HG02840 (cell line): ENCODE data around the gene CTSH.
"Not testable (repeated sequence)": the region's sequence is repeated elsewhere in the genome, so short reads cannot be mapped to it uniquely, and the experiment has no call there.

Experiments
- ATAC-seq: cut with Tn5 transposase; IDR thresholded peaks from one replicate; pipeline ENCODE4 v1.9.1; 2021; ENCODE audit warnings: mild to moderate bottlenecking, moderate library complexity, moderate number of reproducible peaks; ENCODE audit not compliant: unreplicated experiment, low FRiP score

Gene CTSH

DNA sequence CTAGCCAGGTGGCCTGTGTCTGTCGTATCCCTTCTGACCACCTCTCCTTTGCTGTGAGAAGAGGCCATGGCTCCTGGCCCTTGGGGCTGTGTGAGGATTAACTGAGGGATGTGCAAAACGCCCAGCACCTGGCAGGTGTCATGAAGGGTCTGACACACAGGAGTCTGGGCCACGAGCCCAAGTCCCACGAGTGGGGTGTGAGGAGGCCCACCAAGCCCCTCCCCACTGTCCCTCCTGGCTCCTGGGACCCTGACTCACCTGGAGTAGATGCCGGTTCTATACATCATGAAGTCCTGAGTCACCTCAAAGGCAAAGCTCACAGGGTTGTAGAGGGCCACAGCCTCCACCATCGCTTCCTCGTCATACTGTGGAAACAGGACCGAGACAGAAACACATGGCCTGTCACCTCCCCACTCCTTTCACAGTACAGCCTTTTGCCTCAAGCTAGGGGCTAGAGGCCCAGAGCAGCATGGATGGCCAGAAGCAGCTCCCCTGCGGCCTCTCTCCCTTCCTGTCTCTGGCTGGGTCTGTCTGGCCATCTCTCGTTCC is 19.7 kb downstream of the CTSH start:
- no peak for ATAC-seq

DNA sequence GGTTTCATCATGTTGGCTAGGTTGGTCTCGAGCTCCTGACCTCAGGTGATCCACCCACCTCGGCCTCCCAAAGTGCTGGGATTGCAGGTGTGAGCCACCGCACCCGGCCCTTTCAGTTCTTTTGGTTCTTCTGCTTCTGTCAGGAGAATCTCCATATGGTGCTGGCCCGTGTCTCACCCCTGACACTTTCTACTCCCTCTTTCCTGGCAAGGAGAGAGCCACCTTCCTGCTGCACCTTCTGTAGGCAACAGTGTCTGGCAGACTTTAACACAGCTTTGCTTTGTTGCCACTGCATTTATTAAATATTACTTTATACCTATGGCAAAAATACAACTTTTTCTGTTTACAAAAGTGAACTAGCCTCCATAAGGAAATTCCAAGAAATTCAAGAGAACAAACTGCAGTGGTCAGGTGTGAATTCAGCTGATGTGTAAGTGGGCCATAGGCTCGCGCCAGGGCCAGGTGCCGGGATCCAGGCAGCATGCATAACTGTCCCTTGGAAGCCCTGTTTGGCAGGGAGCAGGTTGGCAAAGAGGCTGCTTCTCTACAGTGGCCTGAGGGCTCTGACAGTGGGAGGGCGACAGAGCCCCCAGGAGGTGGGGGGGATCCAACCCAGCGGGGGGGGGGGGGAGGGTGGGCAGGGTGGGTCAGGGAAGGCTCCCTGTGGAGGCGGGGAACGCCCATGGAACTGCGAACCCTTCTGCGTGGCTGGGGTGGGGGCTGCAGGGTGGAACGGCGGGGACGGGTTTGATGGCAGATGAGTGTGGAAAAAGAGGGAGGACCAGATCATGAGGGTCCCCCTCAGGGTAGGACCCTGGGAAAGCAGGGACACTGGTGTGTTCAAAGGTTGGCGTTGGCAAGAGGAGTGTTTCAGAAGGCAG is 21.1 kb downstream of the CTSH start:
- ATAC-seq, result no peak

DNA sequence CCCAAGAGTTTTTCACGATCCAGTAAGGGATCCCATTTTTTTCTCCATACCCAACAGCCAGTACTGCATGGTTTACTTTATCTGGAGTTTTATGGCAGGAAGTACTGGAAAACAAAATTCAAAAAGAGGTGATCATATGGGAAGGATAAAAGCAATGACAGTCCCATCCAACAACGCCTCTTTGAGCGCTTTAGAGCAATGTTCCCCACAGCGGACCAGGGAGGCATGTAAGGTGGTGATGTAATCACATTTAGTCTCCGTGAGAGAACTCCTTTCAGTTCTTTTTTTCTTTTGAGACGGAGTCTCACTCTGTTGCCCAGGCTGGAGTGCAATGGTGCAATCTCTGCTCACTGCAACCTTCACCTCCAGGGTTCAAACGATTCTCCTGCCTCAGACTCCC is 21.8 kb downstream of the CTSH start:
- no peak for ATAC-seq

DNA sequence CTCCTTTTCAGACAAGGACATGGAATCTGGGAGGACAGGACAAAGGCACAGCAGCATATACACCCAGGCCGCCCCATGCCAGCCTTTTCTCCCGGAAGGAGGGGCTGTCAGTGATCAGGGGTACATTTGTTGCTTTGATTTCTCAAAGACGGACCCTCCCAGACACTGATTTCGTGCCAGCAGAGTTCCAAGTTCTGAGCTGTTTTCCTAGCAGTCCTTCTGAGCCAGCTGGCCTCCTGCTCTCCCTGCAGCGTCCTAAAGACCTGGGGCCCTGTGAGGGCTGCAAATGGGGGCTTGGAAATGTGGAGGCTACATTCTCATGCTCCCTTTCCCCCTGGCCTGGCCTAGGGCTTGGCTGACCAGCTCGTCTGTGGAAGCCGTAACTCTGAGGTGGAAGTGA is 22.3 kb downstream of the CTSH start:
- ATAC-seq, result no peak

DNA sequence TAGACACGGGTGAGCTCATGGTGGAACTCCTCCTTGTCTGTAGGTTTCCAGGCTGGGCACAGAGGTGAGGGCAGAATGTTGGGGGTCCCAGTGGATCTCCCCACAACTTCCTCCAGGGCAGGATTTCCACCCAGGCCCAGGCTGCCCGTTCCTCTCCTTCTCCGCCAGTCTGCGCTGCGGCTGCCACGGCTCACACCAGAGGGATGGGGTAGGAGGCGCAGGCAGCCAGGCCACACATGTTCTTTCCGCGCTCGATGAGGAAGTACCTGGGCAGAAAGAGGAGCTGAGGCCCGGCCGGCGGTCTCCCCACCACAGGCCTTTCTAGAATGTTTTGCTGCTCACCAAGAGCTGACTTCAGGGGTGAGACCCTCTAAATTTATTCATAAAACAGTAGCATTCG is 22.9 kb downstream of the CTSH start:
- ATAC-seq, result no peak

DNA sequence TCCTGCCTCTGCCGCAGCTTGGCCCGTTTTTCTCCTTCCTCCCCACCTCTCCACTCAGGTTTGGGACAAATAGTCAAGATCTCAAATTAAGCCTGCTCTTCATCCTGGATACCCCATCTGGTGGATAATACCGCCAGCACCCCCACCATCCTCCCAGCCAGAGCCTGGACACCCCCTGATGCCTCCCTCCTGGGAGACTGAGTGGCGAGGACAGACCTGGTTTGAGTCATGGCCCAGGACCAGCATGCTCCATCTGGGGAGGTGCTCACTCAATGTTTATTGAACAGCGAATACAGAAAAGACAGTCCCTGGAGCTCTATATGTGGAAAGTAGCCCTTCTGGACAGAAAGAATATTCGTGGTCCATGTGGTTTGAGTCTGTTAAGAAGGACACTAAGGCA is 23.3 kb downstream of the CTSH start:
- no peak for ATAC-seq

DNA sequence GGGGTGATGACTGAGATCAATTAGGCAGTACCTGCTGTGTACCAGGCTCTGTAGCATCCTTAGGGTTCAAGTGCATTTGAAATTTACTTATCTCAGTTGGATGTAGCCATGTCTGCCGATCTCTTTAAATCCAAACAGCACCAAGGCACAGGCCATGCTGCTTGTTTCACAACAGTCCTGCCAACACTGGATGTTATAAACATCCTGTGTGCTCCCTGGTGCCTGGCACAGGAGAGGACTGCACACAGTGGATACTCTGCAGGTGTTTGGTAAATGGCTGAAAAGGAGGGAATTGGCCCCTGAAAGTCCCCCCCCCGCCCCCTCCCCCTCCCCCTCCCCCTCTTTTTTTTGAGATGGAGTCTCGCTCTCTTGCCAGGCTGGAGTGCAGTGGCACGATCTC is 27.0 kb downstream of the CTSH start:
- no peak for ATAC-seq

DNA sequence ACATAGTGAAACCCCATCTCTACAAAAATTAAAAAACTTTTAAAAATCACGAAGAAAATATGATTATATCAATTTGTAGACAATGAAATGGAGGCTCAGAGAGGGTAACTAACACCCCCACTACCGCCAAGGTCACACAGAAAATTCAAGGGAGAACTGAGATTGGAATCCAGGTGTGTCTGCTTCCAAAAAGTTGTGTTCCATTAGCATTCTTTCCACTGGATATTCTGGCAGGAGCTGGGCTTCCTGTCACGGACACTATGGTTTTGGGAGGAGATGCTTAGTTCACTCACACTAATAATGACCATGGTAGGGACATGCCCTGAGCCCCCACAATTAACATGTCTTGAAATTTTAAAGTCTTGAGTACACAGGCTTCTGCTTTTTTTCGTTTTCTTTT is 28.8 kb downstream of the CTSH start:
- ATAC-seq, result no peak

DNA sequence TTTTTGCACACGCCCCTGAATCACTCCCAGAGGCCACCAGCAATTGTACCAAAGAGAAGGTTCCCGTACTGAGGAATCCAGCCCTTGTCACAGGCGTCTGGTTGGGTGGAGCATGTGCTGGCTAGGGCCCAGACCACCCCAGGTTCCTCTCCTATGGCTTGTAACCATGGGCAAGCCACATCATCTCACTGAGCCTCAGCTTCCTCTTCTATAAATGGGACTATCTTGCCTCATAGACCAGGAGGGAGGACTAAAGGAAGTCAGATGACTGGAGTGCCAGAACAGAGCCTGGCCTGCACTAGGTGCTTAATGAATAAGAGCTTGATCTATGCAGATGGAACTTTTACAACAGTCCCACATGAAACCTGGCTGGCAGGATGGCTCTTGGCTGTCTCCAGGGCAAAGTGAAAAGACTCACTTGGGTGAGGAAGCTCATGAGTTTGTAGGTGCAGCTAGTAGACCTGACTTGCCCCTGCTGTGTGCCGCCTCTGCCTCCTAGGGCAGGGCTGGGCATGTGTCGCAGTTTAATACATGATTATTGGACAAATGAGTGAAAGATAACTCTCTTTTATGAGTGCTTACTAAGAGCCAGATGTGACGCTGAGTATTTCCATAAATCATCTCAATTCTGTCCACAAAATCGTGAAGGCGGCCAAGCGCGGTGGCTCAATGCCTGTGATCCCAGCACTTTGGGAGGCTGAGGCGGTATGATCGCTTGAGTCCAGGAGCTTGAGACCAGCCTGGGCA is 29.3 kb downstream of the CTSH start:
- no peak for ATAC-seq

DNA sequence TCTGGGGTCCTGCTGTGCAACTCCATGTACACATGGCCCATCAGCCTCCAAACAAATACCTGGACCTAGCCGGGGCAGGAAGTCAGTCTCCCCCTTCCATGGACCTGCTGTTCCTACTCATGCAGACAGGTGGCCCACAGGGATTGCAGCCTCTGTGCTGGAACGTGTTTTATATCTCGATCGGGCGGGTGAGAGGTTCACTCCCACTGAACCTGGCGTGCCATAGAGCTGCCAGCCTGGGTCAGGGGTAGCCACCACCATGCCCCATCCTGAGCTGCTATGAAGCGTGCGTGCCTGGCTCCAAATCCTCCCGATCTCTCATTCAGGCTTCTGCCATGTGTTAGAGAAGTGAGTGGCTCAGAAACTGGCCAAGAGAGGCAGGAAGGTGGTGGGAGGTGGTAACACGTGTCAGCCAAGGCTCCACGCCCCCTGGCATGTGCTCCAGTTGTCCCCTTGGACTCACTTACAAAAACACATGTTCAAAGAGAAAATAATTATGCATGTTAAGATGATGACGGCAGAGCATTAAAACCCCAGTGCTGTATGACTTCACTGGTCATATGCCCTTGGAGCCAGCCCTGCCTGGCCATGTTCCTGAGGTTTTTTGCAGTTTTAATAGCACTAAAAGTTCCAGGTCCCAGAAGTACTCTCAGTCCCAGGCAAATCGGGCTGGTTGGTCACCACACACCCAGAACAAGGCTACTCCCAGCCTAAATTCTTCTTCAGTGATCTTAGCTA is 30.6 kb downstream of the CTSH start:
- ATAC-seq, result no peak

DNA sequence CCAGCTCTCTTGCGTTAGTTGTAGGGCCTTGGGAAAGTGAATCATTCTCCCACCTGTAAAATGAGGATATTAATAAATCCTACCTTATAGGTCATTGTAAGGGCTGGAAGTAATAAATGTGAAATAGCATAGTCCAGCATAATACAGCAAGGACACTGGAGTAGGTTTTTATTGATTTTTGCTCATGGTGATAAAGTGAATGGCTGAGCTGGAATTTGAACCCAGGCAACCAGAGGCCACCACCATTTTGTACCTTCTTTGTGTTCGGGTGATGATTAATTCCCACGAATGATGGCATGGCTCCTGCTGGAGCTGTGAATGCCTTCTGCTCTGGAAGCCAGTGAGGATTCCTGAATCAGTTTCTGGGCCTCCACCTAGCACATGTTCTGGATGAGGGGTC is 31.8 kb downstream of the CTSH start:
- ATAC-seq, result no peak

DNA sequence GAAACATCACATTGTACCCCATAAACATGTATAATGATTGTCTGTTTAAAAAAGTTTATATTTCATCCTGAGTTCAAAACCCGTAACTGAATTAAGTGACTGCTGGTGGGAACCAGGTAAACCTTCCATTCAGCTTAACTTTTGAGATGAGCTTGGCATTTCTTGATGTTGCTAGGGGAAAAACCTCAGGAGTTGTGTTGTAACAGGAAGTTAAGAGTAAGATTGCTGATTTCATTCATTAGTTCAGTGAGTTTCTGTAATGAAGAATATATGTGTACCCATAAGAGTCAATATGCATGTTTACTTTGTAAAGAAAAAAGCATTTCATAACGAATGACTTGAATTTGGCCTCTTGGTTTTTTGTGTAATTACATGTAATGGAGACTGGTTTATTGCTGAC is 32.5 kb downstream of the CTSH start:
- ATAC-seq, result no peak

DNA sequence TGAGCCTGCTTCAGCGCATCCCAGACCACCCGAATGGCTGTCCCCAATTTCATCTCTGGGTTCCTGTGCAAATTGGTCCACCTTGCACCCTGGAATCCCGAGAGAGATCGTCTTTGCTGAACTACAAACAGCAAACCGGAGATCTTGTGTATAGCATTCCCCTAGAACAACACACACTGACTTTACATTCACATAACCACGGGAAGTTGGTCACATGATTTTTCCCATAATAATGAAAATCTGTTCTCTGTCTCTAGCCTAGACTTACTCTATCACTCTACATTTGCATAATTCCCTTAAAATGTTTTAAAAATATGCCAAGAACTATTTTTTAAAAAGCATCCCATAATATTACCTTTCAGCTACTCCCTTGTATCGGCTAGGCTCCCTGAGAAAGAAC is 34.6 kb downstream of the CTSH start:
- no peak for ATAC-seq

DNA sequence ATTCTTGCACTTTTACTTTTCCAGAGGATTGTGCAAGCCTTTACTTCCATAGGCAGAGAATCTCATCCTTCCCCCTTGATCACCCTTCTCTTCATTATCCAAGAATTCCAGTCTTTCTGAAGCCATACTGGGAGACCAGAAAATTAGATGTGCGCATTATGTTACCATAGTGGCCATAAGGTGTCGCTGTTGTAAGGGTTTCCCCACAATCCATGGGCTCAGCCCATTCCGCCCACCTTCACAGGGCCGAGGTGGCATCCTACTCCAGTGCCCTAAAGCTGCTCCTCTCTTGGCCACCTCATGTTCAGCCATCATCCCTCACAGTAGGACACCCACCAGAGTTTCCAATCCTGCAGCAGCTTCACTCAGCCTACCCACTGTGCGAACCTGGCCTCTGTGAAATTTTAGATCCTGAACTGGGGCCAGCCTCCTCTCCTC is 35.0 kb downstream of the CTSH start:
- ATAC-seq, result no peak

DNA sequence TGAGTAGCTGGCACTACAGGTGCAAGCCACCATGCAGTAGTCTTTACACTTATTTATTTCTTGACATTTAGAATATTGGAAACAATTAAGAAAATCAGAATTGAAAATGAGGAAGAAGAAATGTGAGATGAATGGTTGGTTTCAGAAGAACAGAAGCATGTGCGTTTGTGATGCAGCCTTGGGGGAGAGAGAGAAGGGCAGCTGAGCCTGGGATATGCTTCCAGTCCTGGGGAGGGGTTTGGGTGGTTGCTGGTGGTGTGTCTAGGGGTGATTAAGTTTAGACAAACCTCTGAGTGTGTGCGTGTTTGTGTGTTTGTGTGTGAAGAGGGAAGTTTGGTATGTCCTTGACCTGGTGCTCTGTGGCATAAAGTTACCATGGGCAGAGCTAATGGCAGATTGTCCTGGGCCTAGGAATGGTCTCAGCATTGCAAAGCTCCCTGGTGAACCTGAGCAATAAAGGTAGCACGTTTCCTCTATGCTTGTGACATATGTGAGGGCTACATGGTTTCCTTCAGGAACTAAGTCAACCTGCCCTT is 35.6 kb downstream of the CTSH start:
- no peak for ATAC-seq

DNA sequence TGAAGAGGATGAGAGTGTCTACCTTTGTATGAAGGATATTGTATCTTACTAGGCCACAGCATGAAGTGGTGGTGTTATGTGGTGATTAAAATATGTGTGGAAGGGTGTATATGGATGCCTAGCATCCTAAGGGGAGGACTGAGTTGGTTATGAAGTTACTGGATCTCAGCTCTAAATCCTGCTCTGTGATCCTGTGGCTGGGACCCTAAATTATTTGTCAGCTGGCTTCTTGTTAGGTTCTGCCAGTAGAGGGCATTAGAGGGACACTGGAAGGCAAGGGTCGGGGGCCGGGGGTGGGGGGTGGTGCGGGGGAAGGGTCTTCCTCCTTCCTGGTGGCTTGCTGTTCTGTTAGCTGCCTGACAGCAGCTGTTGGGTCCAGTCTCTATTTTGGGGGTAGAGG is 37.3 kb downstream of the CTSH start:
- ATAC-seq, result no peak

DNA sequence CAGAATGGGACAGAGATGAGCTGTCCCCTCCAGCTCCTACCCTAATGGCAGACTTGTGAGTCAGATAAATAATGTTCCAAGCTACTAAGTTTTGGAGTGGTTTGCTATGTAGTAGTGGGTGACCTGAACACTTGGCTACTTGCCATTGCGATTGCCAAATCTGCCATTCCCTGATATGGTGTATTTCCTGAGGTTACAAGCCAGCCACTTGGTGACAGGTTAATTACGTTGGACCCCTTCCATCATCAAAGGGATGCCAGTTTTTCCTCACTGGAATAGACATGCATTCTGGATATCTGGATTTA is 38.6 kb downstream of the CTSH start:
- no peak for ATAC-seq

DNA sequence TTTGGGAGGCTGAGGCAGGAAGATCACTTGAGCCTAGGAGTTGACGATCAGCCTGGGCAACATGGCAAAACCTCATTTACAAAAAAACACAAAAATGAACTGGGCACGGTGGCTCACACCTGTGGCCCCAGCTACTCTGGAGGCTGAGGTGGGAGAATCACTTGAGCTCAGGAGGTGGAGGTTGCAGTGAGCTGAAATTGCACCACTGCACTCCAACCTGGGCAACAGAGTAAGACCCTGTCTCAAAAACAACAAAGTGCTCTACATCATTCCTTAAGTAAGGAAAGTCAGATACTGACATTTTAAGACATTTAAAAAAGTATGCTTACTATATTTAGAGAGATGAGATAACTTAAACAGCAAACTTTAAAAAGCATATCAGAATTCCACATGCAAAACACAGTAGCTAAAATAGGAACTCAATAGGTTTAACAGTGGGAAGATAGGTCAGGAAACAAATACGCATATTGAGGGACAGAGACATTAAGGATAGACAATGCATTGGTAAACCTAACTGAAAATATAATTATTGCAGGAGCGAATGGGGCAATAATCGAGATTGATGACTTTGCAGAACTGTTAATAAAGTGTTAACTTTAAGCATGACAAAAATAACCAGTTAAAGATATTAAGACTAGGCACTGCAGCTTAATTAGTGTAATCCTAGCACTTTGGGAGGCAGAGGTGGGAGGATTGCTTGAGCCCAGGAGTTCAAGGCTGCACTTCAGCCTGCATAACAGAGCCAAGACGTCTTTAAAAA is 40.1 kb downstream of the CTSH start:
- no peak for ATAC-seq

DNA sequence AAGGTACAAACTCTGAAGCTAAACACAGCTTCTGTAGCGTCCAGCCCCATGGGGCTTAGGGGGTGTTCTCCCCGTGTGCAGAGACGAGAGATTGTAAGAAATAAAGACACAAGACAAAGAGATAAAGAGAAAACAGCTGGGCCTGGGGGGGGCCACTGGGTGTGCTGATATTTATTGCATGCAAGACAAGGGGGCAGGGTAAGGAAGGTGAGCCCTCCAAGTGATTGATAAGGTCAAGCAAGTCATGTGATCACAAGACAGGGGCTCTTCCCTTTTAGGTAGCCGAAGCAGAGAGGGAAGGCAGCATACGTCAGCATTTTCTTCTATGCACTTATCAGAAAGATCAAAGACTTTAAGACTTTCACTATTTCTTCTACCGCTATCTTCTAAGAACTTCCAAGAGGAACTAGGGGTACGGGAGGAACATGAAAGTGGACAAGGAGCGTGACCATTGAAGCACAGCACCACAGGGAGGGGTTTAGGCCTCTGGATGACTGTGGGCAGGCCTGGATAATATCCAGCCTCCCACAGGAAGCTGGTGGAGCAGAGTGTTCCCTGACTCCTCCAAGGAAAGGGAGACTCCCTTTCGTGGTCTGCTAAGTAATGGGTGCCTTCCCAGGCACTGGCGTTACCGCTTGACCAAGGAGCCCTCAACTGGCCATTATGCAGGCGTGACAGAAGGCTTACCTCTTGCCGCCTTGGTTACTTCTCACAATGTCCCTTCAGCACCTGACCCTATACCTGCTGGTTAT is 42.4 kb downstream of the CTSH start:
- ATAC-seq, result not testable (repeated sequence)
